Fibroblast of the conjunctiva (primary cell): Measurements from ENCODE around the gene IL4R.
A peak's percentile ranks its signal among the peaks of the same experiment; 100 is the strongest.
"Not testable (repeated sequence)": the region's sequence is repeated elsewhere in the genome, so short reads cannot be mapped to it uniquely, and the experiment has no call there.

ENCODE experiments used
- DNase-seq: peaks from one replicate; pipeline ENCODE4 v3.0.0-alpha.2; 2010; ENCODE audit warnings: low read depth

The IL4R gene

GRCh38 chr16:27313422-27314160 lies at the start of gene IL4R:
Gene IL4R, plus strand, starts transcription at chr16:27313974. Its CDS starts 26,230 bp downstream, at chr16:27340204.
- DNase-seq, result peak; percentile 33

GRCh38 chr16:27264151-27264550 lies 49.6 kb upstream of the IL4R start:
- DNase-seq, result no peak

GRCh38 chr16:27265982-27266381 lies 47.8 kb upstream of the IL4R start:
- DNase-seq, result no peak

GRCh38 chr16:27267037-27267677 lies 46.6 kb upstream of the IL4R start:
- no peak for DNase-seq

- DNase-seq, result peak; percentile 89
Measured at GRCh38 chr16:27268376-27269299, 45.1 kb upstream of the IL4R start, which contains the start of gene NSMCE1. Gene NSMCE1, minus strand, starts transcription at chr16:27268772. Its CDS starts 11,202 bp downstream, at chr16:27257570.

GRCh38 chr16:27269300-27270150 lies 44.2 kb upstream of the IL4R start:
- no peak for DNase-seq

GRCh38 chr16:27270349-27270748 lies 43.4 kb upstream of the IL4R start:
- DNase-seq, result no peak

- DNase-seq, result no peak
Measured at GRCh38 chr16:27272076-27272475, 41.7 kb upstream of the IL4R start.

- DNase-seq, result not testable (repeated sequence)
Measured at GRCh38 chr16:27272697-27273096, 41.1 kb upstream of the IL4R start.

- no peak for DNase-seq
Measured at GRCh38 chr16:27273330-27273669, 40.5 kb upstream of the IL4R start.

GRCh38 chr16:27273670-27274423 lies 39.9 kb upstream of the IL4R start:
- no peak for DNase-seq

GRCh38 chr16:27274424-27274874 lies 39.3 kb upstream of the IL4R start:
- DNase-seq, result not testable (repeated sequence)

- no peak for DNase-seq
Measured at GRCh38 chr16:27275394-27275793, 38.4 kb upstream of the IL4R start.

- DNase-seq, result no peak
Measured at GRCh38 chr16:27281243-27281642, 32.5 kb upstream of the IL4R start.

- no peak for DNase-seq
Measured at GRCh38 chr16:27284865-27285675, 28.7 kb upstream of the IL4R start.

GRCh38 chr16:27285676-27286196 lies 28.0 kb upstream of the IL4R start:
- no peak for DNase-seq

GRCh38 chr16:27286451-27286850 lies 27.3 kb upstream of the IL4R start:
- DNase-seq, result peak; percentile 67

- no peak for DNase-seq
Measured at GRCh38 chr16:27287051-27287811, 26.5 kb upstream of the IL4R start.

GRCh38 chr16:27287887-27288286 lies 25.9 kb upstream of the IL4R start:
- no peak for DNase-seq
